SH-SY5Y (cell line): ENCODE results near the gene PRKG1.

ENCODE experiments used
- GATA2 ChIP-seq: IDR thresholded peaks from 2 replicates; pipeline ENCODE4 v1.6.1; 2011; ENCODE audit warnings: mild to moderate bottlenecking, low read depth, low read length
- GATA3 ChIP-seq: IDR thresholded peaks from 2 replicates; pipeline ENCODE4 v1.6.1; 2011; ENCODE audit warnings: low read depth, mild to moderate bottlenecking, low read length, moderate library complexity

- TF ChIP-seq GATA2 (no peak), GATA3 (no peak)
Measured at GRCh38 chr10:51344371-51344770, 270.1 kb downstream of the PRKG1 start.
